Measurements from ENCODE around the gene CHTF18. TPM values are rescaled to one million over a fixed set of nuclear protein-coding genes. Genes with fewer than 3 reads are reported as not detected.

The CHTF18 gene
- total RNA-seq, 1 donor from 2014 or later: 14.8 TPM

GRCh38 chr16:844638-845350 lies 56.4 kb downstream of the CHTF18 start:
- no peak overlapping the region for H2AFZ ChIP-seq (ENCODE audit: low read depth, low read length)
- H3K4me1 ChIP-seq (ENCODE audit: insufficient read depth, low read length): no peaks in the 10 kb centered on the region
- no peaks in the 10 kb centered on the region for H3K79me2 ChIP-seq (ENCODE audit: insufficient read depth, low read length)
- H3K27ac ChIP-seq (ENCODE audit: low read depth, low read length): no peak overlapping the region
- H4K20me1 ChIP-seq (ENCODE audit: insufficient read depth, low read length): no peaks in the 10 kb centered on the region
- no peak overlapping the region for H3K9ac ChIP-seq (ENCODE audit: low read length)
- peaks cover 30% of the 10 kb centered on the region for H3K27me3 Mint-ChIP-seq (ENCODE audit: low read depth, unreplicated experiment)
- DNase-seq (ENCODE audit: low read depth) (no peak), FAIRE-seq (no peak)
- no peak overlapping the region for H3K27ac Mint-ChIP-seq (ENCODE audit: unreplicated experiment)
- no peaks in the 10 kb centered on the region for H3K36me3 ChIP-seq (ENCODE audit: insufficient read depth, low read length)
- peaks cover 22% of the 10 kb centered on the region for H3K9me3 Mint-ChIP-seq (ENCODE audit: unreplicated experiment)
- no peak overlapping the region for H3K4me3 ChIP-seq (ENCODE audit: insufficient read depth, low read depth, low read length)
- H3K27me3 ChIP-seq (ENCODE audit: insufficient read depth, low read length): no peaks in the 10 kb centered on the region
- no peaks in the 10 kb centered on the region for H3K4me1 Mint-ChIP-seq (ENCODE audit: low read depth, unreplicated experiment)
- peak overlapping the region; percentile 20 for H3K4me3 Mint-ChIP-seq (ENCODE audit: unreplicated experiment)
- H3K36me3 Mint-ChIP-seq (ENCODE audit: low read depth, unreplicated experiment): peaks cover 2% of the 10 kb centered on the region
- TF ChIP-seq CTCF (IDR thresholded peaks at IDR 0.05; ENCODE audit: insufficient read depth, low read depth, low read length) (no peak), EZH2 (IDR thresholded peaks at IDR 0.05; ENCODE audit: insufficient read depth, low read length) (no peak)
- no peak overlapping the region for H3K4me2 ChIP-seq (ENCODE audit: low read length)
- H3K9me3 ChIP-seq (ENCODE audit: insufficient read depth, low read depth, low read length): peaks cover 6% of the 10 kb centered on the region

- no peaks in the 10 kb centered on the region for H3K4me1 ChIP-seq (ENCODE audit: insufficient read depth, low read length)
- TF ChIP-seq EZH2 (IDR thresholded peaks at IDR 0.05; ENCODE audit: insufficient read depth, low read length): no peak
- TF ChIP-seq CTCF (IDR thresholded peaks at IDR 0.05; ENCODE audit: insufficient read depth, low read depth, low read length): no peak
- Mint-ChIP-seq H3K4me1 (ENCODE audit: low read depth, unreplicated experiment) (no peaks in the 10 kb centered on the region), H3K27ac (ENCODE audit: unreplicated experiment) (no peak overlapping the region), H3K36me3 (ENCODE audit: low read depth, unreplicated experiment) (peaks cover 7% of the 10 kb centered on the region), H3K9me3 (ENCODE audit: unreplicated experiment) (peaks cover 27% of the 10 kb centered on the region), H3K4me3 (ENCODE audit: unreplicated experiment) (peak overlapping the region; percentile 20), H3K27me3 (ENCODE audit: low read depth, unreplicated experiment) (peaks cover 30% of the 10 kb centered on the region)
- H4K20me1 ChIP-seq (ENCODE audit: insufficient read depth, low read length): no peaks in the 10 kb centered on the region
- no peaks in the 10 kb centered on the region for H3K79me2 ChIP-seq (ENCODE audit: insufficient read depth, low read length)
- no peak overlapping the region for H3K9ac ChIP-seq (ENCODE audit: low read length)
- FAIRE-seq: no peak
- H3K4me3 ChIP-seq (ENCODE audit: insufficient read depth, low read depth, low read length): no peak overlapping the region
- H3K9me3 ChIP-seq (ENCODE audit: insufficient read depth, low read depth, low read length): peaks cover 12% of the 10 kb centered on the region
- no peak for DNase-seq (ENCODE audit: low read depth)
- no peak overlapping the region for H3K4me2 ChIP-seq (ENCODE audit: low read length)
- no peaks in the 10 kb centered on the region for H3K36me3 ChIP-seq (ENCODE audit: insufficient read depth, low read length)
- no peak overlapping the region for H2AFZ ChIP-seq (ENCODE audit: low read depth, low read length)
- H3K27me3 ChIP-seq (ENCODE audit: insufficient read depth, low read length): no peaks in the 10 kb centered on the region
- no peak overlapping the region for H3K27ac ChIP-seq (ENCODE audit: low read depth, low read length)
Observed at GRCh38 chr16:845351-845745, 56.9 kb downstream of the CHTF18 start.

GRCh38 chr16:847151-847550 lies 58.7 kb downstream of the CHTF18 start:
- H3K4me2 ChIP-seq (ENCODE audit: low read length): no peak overlapping the region
- H2AFZ ChIP-seq (ENCODE audit: low read depth, low read length): no peak overlapping the region
- TF ChIP-seq CTCF (IDR thresholded peaks at IDR 0.05; ENCODE audit: insufficient read depth, low read depth, low read length): no peak
- TF ChIP-seq EZH2 (IDR thresholded peaks at IDR 0.05; ENCODE audit: insufficient read depth, low read length): no peak
- no peaks in the 10 kb centered on the region for H3K4me1 ChIP-seq (ENCODE audit: insufficient read depth, low read length)
- no peaks in the 10 kb centered on the region for H4K20me1 ChIP-seq (ENCODE audit: insufficient read depth, low read length)
- H3K27ac Mint-ChIP-seq (ENCODE audit: unreplicated experiment): no peak overlapping the region
- no peak overlapping the region for H3K9ac ChIP-seq (ENCODE audit: low read length)
- H3K79me2 ChIP-seq (ENCODE audit: insufficient read depth, low read length): no peaks in the 10 kb centered on the region
- no peak for DNase-seq (ENCODE audit: low read depth)
- H3K4me3 ChIP-seq (ENCODE audit: insufficient read depth, low read depth, low read length): no peak overlapping the region
- FAIRE-seq: no peak
- H3K4me1 Mint-ChIP-seq (ENCODE audit: low read depth, unreplicated experiment): no peaks in the 10 kb centered on the region
- no peaks in the 10 kb centered on the region for H3K27me3 ChIP-seq (ENCODE audit: insufficient read depth, low read length)
- peaks cover 7% of the 10 kb centered on the region for H3K36me3 Mint-ChIP-seq (ENCODE audit: low read depth, unreplicated experiment)
- H3K36me3 ChIP-seq (ENCODE audit: insufficient read depth, low read length): no peaks in the 10 kb centered on the region
- H3K4me3 Mint-ChIP-seq (ENCODE audit: unreplicated experiment): no peak overlapping the region
- no peak overlapping the region for H3K27ac ChIP-seq (ENCODE audit: low read depth, low read length)
- peaks cover 33% of the 10 kb centered on the region for H3K9me3 Mint-ChIP-seq (ENCODE audit: unreplicated experiment)
- H3K27me3 Mint-ChIP-seq (ENCODE audit: low read depth, unreplicated experiment): peaks cover 28% of the 10 kb centered on the region
- peaks cover 23% of the 10 kb centered on the region for H3K9me3 ChIP-seq (ENCODE audit: insufficient read depth, low read depth, low read length)
